ENCODE measurements around the gene PMFBP1. TPM values are rescaled to one million over a fixed set of nuclear protein-coding genes. Genes with fewer than 3 reads are reported as not detected.

The PMFBP1 gene
- total RNA-seq, 2 experiments from 2014 or later = 2.0 to 3.1 TPM

DNA sequence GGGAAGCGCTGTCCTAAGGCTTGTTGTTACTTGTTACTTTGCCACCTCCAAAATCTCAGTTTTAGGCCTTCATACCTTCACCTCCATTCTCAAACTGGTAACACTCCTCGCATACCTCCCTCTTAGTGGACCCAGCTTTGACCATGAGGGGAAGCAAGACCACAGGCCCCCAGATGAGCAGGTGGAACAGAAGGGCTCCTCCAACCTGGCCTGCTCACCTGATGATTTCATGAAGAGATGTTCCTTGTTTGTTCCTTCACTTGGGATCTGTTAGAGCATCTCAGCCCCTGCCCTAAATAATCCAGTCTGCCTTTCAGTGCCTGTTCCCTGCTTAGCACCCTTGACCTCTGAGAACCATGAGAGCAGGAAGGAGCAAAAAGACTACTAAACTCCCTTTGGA lies 49.6 kb downstream of the PMFBP1 start:
- BruUV-seq (replicated peaks) = no TSS peak
- ChIA-PET POLR2A (no interaction called here), CTCF (ENCODE audit: unreplicated experiment) (no interaction called here)
- TF ChIP-seq EZH2phosphoT487 (IDR thresholded peaks at IDR 0.05; ENCODE audit: borderline replicate concordance, low read depth, low read length) = no peak
- TF ChIP-seq CTCF (conservative IDR thresholded peaks at IDR 0.05; ENCODE audit: low read length) = no peak
- H3K4me1 ChIP-seq (ENCODE audit: insufficient read depth, low read length, poor library complexity, severe bottlenecking) = no peaks in the 10 kb centered on the region
- H3K4me3 ChIP-seq (ENCODE audit: low read depth, low read length, poor library complexity, severe bottlenecking) = no peak overlapping the region
- no peaks in the 10 kb centered on the region for H3K79me2 ChIP-seq (ENCODE audit: insufficient read depth, low read depth, low read length)
- H3K9me2 ChIP-seq (ENCODE audit: insufficient read depth, low read length) = no peaks in the 10 kb centered on the region
- intact Hi-C loops (cut with micrococcal nuclease; ENCODE audit: unreplicated experiment) = loop anchor here (10.0 kb wide), 1 partner anchor 282 kb away; no protein-coding TSS in a partner anchor
- H2AFZ ChIP-seq (ENCODE audit: low read length) = no peak overlapping the region
- H4K20me1 ChIP-seq (ENCODE audit: insufficient read depth, low read length) = no peaks in the 10 kb centered on the region
- H3K36me3 ChIP-seq (ENCODE audit: insufficient read depth, low read length) = no peaks in the 10 kb centered on the region
- no peak overlapping the region for H3K4me2 ChIP-seq (ENCODE audit: low read length)
- H3K27ac ChIP-seq (ENCODE audit: low read depth, low read length, poor library complexity, severe bottlenecking) = no peak overlapping the region
- DNase-seq (ENCODE audit: low spot score) = no peak
- H3K9me3 ChIP-seq (ENCODE audit: low read length) = no peaks in the 10 kb centered on the region

DNA sequence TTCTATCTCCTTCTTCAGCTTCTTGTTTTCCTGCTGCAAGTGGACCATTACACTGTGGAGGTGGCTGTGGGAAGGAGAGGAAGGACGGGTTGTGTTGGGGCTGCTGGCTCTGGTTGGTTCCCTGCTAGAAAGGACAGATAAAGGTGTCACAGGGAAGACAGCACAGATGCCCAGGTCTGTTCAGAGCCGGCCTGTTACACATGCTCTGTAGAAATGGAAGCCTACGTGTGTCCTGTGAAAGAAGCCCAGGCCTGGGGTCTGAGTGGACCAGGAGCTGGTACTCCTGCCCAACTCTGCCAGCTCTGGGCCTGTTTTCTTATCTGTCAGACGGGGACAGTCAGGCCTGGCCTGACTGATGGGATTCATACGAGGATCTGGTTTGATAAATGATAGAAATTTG lies 51.9 kb downstream of the PMFBP1 start:
- Histone ChIP-seq H3K9me2 (ENCODE audit: insufficient read depth, low read length) (no peaks in the 10 kb centered on the region), H3K36me3 (ENCODE audit: insufficient read depth, low read length) (no peaks in the 10 kb centered on the region), H3K9me3 (ENCODE audit: low read length) (no peaks in the 10 kb centered on the region), H3K4me1 (ENCODE audit: insufficient read depth, low read length, poor library complexity, severe bottlenecking) (no peaks in the 10 kb centered on the region), H4K20me1 (ENCODE audit: insufficient read depth, low read length) (no peaks in the 10 kb centered on the region), H3K79me2 (ENCODE audit: insufficient read depth, low read depth, low read length) (no peaks in the 10 kb centered on the region), H3K4me3 (ENCODE audit: low read depth, low read length, poor library complexity, severe bottlenecking) (no peak overlapping the region), H2AFZ (ENCODE audit: low read length) (no peak overlapping the region), H3K27ac (ENCODE audit: low read depth, low read length, poor library complexity, severe bottlenecking) (no peak overlapping the region), H3K4me2 (ENCODE audit: low read length) (no peak overlapping the region)
- no TSS peak for BruUV-seq (replicated peaks)
- DNase-seq (ENCODE audit: low spot score) = no peak
- ChIA-PET POLR2A (no interaction called here), CTCF (ENCODE audit: unreplicated experiment) (no interaction called here)
- no peak for TF ChIP-seq CTCF (conservative IDR thresholded peaks at IDR 0.05; ENCODE audit: low read length)
- TF ChIP-seq EZH2phosphoT487 (IDR thresholded peaks at IDR 0.05; ENCODE audit: borderline replicate concordance, low read depth, low read length) = no peak
- intact Hi-C loops (cut with micrococcal nuclease; ENCODE audit: unreplicated experiment) = loop anchor here (10.0 kb wide), 1 partner anchor 285 kb away; no protein-coding TSS in a partner anchor

GRCh38 chr16:72113616-72113945 lies 58.4 kb downstream of the PMFBP1 start:
- intact Hi-C loops (cut with micrococcal nuclease; ENCODE audit: unreplicated experiment) = no loop called here
- ChIA-PET CTCF (ENCODE audit: unreplicated experiment) (no interaction called here), POLR2A (no interaction called here)
- no peaks in the 10 kb centered on the region for H3K79me2 ChIP-seq (ENCODE audit: insufficient read depth, low read depth, low read length)
- H3K4me2 ChIP-seq (ENCODE audit: low read length) = no peak overlapping the region
- no peaks in the 10 kb centered on the region for H4K20me1 ChIP-seq (ENCODE audit: insufficient read depth, low read length)
- no peaks in the 10 kb centered on the region for H3K4me1 ChIP-seq (ENCODE audit: insufficient read depth, low read length, poor library complexity, severe bottlenecking)
- no peak overlapping the region for H3K27ac ChIP-seq (ENCODE audit: low read depth, low read length, poor library complexity, severe bottlenecking)
- no peak overlapping the region for H2AFZ ChIP-seq (ENCODE audit: low read length)
- no TSS peak for BruUV-seq (replicated peaks)
- peaks cover 54% of the 10 kb centered on the region for H3K36me3 ChIP-seq (ENCODE audit: insufficient read depth, low read length)
- TF ChIP-seq CTCF (conservative IDR thresholded peaks at IDR 0.05; ENCODE audit: low read length) = no peak
- no peak for TF ChIP-seq EZH2phosphoT487 (IDR thresholded peaks at IDR 0.05; ENCODE audit: borderline replicate concordance, low read depth, low read length)
- H3K9me3 ChIP-seq (ENCODE audit: low read length) = no peaks in the 10 kb centered on the region
- DNase-seq (ENCODE audit: low spot score) = no peak
- no peaks in the 10 kb centered on the region for H3K9me2 ChIP-seq (ENCODE audit: insufficient read depth, low read length)
- H3K4me3 ChIP-seq (ENCODE audit: low read depth, low read length, poor library complexity, severe bottlenecking) = no peak overlapping the region

All from OCI-LY7 (cell line).